ENCODE results near the gene PLPPR3.
"Not testable (repeated sequence)": the region's sequence is repeated elsewhere in the genome, so short reads cannot be mapped to it uniquely, and the experiment has no call there.

PLPPR3 gene

DNA sequence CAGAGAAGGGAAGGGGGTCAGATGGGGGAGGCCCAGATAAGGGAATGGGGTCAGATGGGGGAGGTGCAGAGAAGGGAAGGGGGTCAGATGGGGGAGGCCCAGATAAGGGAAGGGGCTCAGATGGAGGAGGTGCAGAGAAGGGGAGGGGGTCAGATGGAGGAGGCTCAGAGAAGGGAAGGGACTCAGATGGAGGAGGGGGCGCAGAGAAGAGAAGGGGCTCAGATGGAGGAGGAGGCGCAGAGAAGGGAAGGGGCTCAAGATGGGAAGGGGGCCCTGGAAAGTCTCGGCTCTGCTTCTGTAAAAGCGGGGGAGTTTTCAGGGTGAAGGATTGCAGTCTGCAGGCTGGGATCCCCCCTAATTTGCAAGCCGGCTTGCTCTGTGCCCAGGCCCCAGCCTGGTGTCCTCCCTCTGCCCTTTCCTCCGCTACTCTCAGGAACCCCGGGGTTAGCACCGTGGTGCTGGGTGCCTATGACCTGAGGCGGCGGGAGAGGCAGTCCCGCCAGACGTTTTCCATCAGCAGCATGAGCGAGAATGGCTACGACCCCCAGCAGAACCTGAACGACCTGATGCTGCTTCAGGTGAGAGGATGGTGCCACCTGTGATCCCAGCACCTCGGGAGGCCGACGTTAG is 7.5 kb upstream of the PLPPR3 start:
- no peak for DNase-seq (ENCODE audit: low read depth in 2 of 2)

DNA sequence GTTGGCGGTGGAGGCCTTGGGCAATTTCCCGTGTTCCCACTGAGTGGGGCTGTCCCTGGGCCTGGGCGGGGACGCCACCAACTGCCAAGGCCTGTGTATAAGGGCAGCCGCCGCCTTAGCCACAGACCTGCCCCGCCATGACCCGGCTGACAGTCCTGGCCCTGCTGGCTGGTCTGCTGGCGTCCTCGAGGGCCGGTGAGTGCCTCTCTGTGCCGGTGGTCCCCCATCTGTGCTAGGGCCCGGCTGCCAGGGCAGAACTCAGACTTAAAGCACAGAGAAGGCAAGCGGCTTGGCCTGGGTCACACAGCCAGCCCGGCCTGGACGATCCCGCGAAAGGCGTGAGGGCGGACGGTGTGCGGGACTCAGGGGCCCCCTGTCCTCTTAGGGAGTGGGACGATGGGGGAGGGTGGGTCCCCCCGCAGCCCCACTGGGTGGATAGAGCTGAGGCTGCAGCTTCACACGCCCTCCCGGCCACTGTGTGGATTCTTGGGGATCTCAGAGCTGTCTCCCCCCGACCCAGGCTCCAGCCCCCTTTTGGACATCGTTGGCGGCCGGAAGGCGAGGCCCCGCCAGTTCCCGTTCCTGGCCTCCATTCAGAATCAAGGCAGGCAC is 6.1 kb upstream of the PLPPR3 start, which contains the start of gene AZU1:
Gene AZU1, plus strand, starts transcription at position 128 of the 612 bp plus-strand sequence. Its CDS starts 10 bp downstream, at position 138.
- DNase-seq (ENCODE audit: low read depth in 2 of 2): no peak

DNA sequence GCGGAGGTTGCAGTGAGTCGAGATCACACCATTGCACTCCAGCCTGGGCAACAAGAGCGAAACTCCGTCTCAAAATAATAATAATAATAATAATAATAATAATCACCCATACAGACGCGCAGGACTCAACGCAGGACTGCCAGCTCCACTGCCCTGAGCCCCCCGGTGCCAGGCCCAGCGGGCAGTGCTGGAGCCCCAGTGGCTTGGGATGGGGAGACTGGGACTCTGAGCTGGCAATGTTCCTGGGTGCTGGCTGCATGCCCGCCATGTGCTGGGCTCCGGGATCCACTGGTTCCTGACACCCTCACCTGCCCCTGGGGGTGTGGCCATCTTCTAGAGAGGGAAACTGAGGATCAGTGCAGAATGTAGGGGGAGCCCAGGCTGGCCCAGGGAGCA is 5.6 kb upstream of the PLPPR3 start:
- no peak for DNase-seq (ENCODE audit: low read depth in 2 of 2)

DNA sequence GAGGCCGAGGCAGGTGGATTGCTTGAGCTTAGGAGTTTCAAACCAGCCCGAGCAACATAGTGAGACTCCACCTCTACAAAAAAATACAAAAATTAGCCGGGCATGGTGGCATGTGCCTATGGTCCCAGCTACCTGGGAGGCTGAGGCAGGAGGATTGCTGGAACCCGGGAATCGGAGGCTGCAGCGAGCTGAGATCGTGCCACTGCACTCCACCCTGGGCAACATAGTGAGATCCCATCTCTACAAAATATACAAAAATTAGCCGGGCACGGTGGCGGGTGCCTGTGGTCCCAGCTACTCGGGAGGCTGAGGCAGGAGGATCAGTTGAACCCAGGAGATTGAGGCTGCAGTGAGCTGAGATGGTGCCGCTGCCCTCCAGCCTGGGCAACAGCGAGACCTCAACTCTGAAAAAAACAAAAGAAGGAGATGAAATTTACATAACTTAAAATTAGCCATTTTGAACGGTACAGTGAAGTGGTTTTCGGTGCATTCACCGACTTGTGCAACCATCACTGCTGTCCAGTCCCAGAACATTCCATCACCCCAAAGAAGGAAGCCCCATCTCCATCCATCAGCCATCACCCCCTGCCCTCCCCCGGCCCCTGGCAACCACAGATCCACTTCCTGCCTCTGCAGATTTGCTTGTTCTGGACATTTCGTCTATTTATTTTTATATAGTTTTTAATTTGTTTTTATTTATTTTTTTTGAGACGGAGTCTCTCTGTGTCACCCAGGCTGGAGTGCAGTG is 4.3 kb upstream of the PLPPR3 start:
- no peak for DNase-seq (ENCODE audit: low read depth in 2 of 2)

DNA sequence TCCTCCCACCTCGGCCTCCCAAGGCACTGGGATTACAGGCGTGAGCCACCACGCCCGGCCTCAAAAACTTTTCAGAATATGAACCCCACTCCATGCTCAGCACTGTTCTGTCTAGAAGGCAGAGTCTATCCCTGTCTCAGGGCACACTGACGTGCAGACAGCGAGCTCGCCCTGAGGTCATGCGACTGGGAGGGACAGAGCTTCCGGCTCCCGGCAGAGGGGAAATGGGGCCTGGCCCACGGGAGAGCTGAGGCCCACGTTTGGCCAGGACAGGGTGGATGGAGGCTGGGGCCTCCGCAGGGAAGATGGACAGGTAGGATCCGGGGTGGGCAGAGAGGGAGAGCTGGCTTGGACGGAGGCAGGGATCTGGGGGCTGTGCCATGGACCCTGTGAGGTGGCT is 3.1 kb upstream of the PLPPR3 start:
- DNase-seq (ENCODE audit: low read depth in 2 of 2): no peak

DNA sequence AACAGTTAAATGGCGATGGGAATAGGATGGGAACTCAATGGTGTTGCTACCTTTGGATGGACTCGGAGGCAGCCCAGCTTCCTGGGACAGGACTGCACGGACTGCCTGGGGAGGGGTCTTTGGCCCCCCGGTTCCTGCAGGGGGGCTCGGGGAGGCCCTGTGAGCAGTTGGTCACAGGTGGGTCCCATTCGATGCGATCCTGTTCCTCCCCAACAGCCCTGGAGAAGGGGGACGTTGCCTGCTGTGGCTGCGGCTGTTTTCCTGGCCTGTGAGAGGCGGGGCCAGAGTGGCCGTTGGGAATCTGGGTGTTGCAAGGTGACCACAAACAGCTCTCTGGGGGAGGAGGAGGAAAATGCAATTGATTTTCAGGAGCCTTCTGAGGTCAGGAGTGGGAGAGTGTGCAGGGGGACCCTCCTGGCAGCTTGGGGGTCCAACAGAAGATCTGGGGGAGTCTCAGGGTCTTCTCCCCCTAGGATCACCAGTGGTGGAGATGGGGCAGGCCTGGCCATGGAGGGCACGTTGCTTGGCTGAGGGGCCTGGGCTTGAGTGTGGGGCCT is 1.9 kb upstream of the PLPPR3 start:
- DNase-seq (ENCODE audit: low read depth in 2 of 2): no peak

DNA sequence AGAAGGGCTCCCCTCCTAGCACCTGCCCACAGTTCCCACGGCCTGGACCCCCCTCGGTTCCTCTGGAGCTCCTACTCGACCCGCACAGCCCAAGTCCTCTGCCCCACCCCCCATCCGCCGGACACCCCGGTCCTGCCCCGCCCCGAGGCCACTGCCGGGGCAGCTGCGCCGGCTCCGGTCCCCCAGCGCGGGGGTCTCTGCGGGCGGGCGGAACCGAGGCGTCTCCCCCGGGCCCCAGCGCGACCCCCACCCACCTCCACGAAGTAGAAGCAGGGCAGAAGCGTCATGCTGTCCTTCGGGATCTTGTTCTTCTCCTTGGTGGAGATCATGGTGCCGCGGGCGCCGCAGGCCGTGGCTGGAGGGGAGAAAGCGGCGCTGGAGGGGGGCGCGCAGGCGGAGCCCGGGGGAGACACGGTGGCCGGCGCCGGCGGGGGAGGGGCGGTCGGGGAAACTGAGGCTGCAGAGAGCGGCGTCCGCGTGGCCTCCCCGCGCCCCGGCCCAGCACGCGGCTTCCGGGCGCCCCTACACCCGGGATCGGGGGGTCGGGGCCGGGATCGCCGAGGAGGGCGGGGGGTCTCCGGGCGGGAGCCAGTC is 427 bp downstream of the PLPPR3 start:
- no peak for DNase-seq (ENCODE audit: low read depth in 2 of 2)

DNA sequence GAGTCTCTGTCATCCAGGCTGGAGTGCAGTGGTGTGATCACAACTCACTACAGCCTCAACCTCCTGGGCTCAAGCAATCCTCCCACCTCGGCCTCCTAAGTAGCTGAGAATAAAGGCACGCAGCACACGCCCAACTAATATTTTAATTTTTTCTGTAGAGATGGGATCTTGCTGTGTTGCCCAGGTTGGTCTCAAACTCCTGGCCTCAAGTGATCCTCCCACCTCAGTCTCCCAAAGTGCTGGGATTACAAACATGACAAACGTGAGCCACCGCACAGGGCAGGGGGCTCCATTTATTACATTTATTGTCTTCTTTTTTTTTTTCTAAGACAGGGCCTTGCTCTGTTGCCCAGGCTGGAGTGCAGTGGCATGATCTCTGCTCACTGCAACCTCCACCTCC is 1.5 kb downstream of the PLPPR3 start:
- DNase-seq (ENCODE audit: low read depth in 2 of 2): not testable (repeated sequence)

DNA sequence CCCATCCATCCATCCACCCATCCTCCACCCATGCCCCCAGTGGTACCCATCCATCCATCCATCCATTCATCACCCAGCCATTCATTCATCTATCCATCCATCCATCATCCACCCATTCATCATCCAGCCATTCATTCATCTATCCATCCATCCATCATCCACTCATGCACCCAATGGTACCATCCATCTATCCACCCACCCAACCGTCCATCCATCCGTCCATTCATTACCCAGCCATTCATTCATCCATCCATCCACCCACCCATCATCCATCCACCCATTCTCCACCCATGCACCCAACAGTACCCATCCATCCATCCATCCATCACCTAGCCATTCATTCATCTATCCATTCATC is 5.3 kb downstream of the PLPPR3 start:
- DNase-seq (ENCODE audit: low read depth in 2 of 2): no peak

DNA sequence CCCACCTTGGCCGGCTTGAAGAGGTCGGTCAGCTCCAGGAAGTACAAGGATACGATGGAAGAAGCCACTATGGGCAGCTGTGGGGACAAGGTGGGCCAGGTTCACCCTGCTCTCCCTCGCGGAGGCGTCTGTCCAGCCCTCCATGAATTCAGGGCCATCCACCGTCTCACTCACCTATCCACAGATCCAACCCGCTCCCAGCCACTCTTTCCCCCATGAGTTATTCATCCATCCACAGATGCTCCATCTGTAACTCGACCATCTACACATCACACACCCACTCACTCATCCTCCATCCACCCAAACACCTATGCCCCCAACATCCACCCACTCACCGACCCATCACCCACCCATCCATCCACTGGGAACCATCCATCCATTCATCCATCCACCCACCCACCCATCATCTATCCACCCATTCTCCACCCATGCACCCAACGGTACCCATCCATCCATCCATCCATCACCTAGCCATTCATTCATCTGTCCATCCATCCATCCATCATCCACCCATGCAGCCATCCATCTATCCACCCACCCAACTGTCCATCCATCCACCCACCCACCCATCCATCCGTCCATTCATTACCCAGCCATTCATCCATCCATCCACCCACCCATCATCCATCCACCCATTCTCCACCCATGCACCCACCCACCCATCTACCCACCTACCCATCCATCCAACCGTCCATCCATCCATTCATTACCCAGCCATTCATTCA is 5.8 kb downstream of the PLPPR3 start:
- no peak for DNase-seq (ENCODE audit: low read depth in 2 of 2)

DNA sequence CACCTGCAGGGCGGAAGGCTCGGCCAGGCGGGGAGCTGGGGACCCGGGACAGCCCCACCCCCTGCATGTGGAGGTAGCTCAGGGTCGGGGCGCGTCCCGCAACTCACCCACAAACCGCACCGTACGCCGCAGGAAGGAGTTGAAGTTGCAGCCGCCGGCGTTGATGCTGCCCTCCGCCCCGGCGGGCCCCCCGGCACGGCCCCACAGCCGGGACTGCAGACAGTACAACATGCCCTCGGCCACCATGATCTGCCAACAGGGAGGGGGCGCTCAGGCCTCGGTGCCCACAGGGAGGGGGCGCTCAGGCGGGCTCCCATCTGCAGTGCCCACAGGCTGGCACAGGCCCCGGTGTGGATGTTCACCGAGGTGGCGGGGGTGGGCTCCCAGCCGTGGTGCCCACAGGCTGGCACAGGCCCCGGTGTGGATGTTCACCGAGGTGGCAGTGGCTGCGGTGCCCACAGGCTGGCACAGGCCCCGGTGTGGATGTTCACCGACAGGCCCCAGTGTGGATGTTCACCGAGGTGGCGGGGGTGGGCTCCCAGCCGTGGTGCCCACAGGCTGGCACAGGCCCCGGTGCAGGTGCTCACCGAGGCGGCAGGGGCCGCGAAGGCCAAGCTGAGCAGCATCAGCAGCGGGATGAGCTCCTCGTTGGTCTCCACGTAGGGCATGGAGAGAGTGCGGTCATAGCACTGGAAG is 6.5 kb downstream of the PLPPR3 start:
- no peak for DNase-seq (ENCODE audit: low read depth in 2 of 2)

DNA sequence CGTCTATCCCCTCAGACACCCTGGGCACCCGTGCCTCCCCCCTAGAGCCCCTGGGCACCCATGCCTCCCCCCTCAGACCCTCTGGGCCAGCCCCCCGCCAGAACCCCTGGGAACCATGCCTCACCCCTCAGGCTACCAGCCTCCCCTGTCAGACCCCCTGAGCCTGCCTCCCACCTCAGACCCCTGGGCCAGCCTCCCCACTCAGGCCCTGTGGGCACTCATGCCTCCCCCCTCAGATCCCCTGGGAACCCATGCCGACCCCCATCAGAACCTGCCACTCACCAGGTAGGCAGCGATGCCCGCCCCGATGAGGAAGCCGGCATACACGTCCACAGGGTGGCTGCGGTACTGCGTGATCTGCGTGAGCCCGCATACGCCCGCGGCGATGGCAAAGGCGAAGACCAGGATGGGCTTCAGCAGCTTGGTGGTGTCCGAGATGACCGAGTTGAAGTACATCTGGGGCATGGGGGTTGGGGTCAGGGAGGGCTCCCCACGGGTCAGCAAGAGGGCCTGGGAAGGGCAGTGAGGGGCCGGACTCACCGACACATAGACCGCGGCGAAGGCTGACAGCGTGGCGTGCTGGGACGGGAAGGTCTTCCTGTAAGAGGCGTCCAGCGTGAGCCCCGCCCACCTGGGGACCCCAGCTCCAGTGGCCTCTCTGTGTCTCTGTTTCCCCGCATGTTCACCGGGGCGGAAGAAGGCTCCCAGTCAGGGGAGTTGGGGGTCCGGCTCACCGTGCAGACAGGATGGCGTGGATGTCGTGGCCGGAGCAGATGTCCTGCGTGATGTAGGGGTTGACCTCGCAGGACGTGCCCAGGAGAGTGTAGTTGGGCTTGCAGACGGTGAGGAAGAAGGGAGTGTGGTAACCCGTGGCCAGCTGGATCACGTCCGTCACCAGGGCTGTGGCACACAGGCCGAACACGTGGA is 7.3 kb downstream of the PLPPR3 start:
- no peak for DNase-seq (ENCODE audit: low read depth in 2 of 2)

DNA sequence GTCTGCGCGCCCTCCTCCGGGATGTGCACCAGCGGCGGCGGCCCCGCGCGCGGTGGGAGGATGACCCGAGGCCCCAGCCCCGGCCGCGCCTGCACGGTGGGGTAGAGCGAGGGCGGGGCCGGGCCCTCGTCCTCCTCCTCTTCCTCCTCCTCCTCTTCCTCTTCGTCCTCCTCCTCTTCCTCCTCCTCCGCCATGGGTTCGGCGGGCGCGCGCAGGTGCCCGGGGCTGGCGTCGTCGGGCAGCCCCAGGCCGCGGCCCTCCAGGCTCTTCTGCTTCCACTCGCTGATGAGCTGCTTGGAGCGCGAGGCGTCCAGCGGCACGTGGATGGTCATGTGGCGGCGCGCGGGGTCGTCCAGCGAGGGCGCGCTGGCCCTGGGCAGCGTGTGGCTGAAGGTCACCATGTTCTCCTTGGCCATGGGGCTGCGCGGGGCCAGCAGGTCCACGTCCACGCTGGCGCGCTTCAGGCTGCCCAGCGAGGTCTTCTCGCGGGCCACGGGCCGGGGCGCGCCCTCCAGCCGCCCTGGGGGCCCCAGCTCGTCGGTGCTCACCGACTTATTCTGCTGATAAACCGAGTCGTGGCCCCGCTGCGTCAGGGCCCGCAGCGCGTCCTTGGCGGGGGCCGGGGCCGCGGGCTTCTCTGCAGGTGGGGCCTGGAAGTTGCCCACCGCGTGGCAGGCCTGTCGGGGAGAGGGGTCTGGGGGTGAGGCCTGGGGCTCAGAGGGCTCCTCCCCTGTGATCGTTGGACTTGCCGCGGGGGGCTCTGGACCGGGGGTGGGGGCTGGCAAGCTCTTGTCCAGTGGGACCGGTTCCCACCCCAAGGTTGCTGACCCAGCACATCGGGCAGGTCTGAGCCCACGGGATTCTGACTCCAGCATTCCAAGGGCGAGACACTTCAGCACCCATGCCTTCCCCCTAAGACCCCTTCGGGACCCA is 8.3 kb downstream of the PLPPR3 start:
- DNase-seq (ENCODE audit: low read depth in 2 of 2): no peak

DNA sequence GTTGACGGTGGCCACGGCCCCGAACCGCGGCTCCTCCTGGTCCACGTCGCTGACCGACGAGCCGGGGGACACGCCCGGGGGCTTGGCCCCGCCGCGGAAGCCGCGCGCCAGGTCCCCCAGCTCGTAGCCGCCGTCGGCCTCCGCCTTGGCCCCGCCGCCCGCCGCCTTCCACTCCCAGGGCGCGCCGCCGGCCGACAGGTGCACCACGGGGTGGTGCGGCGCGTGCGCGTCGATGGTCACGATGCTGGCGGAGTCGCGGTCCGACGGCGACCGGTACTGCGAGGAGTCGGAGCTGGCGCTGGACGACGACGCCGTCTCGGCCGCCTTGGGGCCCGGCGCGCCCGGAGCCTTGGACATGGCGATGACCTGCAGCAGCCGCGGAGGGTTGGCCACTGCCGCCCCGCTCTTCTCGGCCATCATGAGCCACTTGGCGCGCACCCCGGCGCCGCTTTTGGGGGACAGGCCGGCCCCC is 9.0 kb downstream of the PLPPR3 start:
- DNase-seq (ENCODE audit: low read depth in 2 of 2): no peak

DNA sequence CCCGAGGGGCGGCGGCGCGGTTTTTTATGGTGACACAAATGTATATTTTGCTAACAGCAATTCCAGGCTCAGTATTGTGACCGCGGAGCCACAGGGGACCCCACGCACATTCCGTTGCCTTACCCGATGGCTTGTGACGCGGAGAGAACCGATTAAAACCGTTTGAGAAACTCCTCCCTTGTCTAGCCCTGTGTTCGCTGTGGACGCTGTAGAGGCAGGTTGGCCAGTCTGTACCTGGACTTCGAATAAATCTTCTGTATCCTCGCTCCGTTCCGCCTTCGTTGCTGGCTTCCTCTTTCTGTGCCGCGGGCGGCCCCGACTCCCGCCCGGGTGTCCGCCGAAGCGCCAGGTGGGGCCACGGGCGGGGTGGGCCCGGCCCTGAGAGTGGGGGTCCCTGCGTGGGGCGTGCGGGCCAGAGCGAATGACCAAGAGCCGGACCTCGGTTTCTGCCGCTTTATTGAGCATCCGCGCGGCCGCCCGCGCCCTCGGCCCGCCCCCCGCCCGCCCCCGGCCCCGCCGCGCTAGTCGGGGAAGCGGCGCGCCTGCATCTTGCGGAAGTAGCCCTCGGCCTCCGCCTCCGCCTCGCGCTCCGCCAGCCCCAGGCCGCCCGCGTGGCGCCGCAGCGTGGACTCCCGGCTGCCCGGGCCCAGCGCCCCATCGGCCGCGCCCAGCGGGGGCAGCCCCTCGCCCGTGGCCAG is 9.6 kb downstream of the PLPPR3 start:
- no peak for DNase-seq (ENCODE audit: low read depth in 2 of 2)

DNA sequence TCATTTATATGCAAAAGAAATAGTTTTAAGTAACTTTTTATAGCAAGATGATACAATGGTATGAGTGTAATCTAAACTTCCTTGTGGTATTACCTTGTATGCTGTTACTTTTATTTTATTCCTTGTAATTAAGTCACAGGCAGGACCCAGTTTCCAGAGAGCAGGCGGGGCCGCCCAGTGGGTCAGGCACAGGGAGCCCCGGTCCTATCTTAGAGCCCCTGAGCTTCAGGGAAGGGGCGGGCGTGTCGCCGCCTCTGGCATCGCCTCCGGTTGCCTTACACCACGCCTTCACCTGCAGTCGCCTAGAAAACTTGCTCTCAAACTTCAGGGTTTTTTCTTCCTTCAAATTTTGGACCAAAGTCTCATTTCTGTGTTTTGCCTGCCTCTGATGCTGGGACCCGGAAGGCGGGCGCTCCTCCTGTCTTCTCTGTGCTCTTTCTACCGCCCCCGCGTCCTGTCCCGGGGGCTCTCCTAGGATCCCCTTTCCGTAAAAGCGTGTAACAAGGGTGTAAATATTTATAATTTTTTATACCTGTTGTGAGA is 10.2 kb downstream of the PLPPR3 start:
- DNase-seq (ENCODE audit: low read depth in 2 of 2): no peak

DNA sequence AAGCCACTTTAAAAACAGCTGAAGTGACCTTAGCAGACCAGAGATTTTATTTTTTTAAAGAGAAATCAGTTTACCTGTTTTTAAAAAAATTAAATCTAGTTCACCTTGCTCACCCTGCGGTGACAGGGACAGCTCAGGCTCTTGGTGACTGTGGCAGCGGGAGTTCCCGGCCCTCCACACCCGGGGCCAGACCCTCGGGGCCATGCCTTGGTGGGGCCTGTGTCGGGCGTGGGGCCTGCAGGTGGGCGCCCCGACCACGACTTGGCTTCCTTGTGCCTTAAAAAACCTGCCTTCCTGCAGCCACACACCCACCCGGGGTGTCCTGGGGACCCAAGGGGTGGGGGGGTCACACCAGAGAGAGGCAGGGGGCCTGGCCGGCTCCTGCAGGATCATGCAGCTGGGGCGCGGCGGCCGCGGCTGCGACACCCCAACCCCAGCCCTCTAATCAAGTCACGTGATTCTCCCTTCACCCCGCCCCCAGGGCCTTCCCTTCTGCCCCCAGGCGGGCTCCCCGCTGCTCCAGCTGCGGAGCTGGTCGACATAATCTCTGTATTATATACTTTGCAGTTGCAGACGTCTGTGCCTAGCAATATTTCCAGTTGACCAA is 10.8 kb downstream of the PLPPR3 start:
- no peak for DNase-seq (ENCODE audit: low read depth in 2 of 2)

Data from fibroblast of skin of left biceps (primary cell).